ENCODE results near the gene TNS4.

GRCh38 chr17:40431231-40431602, 70.2 kb downstream of the TNS4 start:
- TF ChIP-seq EZH2 (IDR thresholded peaks at IDR 0.05) = no peak
- no peak for TF ChIP-seq POLR2AphosphoS5 (IDR thresholded peaks at IDR 0.05; ENCODE audit: borderline replicate concordance, low read depth, low read length)
- TF ChIP-seq FOXP2 (optimal IDR thresholded peaks at IDR 0.05; ENCODE audit: control extremely low read depth, extremely low read length, insufficient read depth) = no peak

All from SK-N-MC (cell line).